AG04449 (cell line): ENCODE measurements around the gene IGF2BP2.
"Not testable (repeated sequence)": the region's sequence is repeated elsewhere in the genome, so short reads cannot be mapped to it uniquely, and the experiment has no call there.

Source experiments
- CTCF ChIA-PET: fragments of 350-600 bp; formaldehyde crosslinking; extraction: SDS; loops from one replicate; lab custom pipeline; 2021; ENCODE audit warnings: antibody characterized with exemption; lab: Yijun Ruan, JAX
- POLR2A ChIA-PET: fragments of 400-600, 350-600 bp; formaldehyde crosslinking; extraction: SDS; loops from one replicate; lab custom pipeline; 2020; ENCODE audit warnings: antibody characterized with exemption, inconsistent platforms; lab: Yijun Ruan, JAX
- DNase-seq: peaks from one replicate; pipeline ENCODE4 v3.0.0-alpha.2; 2010; ENCODE audit warnings: low read depth, low spot score
- H3K4me3 ChIP-seq: 2 replicates; pipeline ENCODE4 v1.5.1; 2011; ENCODE audit warnings: low read depth, mild to moderate bottlenecking, control low read depth, low read length
- CTCF ChIP-seq: IDR thresholded peaks from one replicate; pipeline ENCODE4 v1.5.1; 2011; ENCODE audit warnings: mild to moderate bottlenecking, moderate library complexity, low read length, control low read depth, inconsistent platforms; ENCODE audit not compliant: insufficient read depth; ENCODE audit errors: missing control alignments

The IGF2BP2 gene

DNA sequence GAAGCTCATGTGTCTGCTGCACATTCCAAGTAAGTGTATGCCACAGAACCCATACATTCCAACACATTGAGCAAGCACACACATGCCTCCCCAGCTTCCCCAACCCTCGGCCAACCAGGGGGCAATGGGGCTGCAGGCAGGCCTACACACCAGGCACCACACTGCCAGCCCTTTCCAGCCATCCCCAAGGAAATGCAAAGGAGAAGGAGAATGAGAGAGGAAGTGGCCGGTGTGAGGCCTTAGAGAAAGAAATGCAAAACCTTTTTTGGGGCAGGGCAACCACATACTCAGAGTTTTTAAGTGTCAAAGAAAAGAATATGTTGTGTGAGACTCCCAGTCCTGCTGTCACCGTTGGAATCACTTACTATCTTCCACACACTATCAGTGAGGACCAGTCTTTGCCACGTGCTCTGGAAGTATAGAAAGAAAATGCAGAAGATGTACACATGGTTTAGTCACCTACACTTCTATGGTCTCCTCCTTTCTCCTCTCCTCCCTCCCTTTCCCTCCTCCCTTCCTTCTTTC is 11.1 kb downstream of the IGF2BP2 start:
- ChIA-PET CTCF (interaction anchor here (0.8 to 1.7 kb wide), 6 partner anchors 9 to 157 kb away, joined by 3 to 6 read pairs (median 4); no protein-coding TSS in a partner anchor), POLR2A (interaction anchor here (1.0 to 1.2 kb wide), 3 partner anchors 8 to 32 kb away, joined by 3 to 4 read pairs (median 3); partner anchors contain the start of gene IGF2BP2)
- TF ChIP-seq CTCF = no peak
- H3K4me3 ChIP-seq = no peak overlapping the region
- DNase-seq = peak; percentile 63

- no peak for TF ChIP-seq CTCF
- DNase-seq = no peak
- CTCF ChIA-PET = interaction anchor here (0.8 to 1.7 kb wide), 5 partner anchors 8 to 156 kb away, joined by 3 to 6 read pairs (median 3); no protein-coding TSS in a partner anchor
- no peak overlapping the region for H3K4me3 ChIP-seq
- POLR2A ChIA-PET = interaction anchor here (1.0 to 1.2 kb wide), 3 partner anchors 9 to 31 kb away, joined by 3 to 4 read pairs (median 3); partner anchors contain the start of gene IGF2BP2
Measured at GRCh38 chr3:185813205-185813604, 11.6 kb downstream of the IGF2BP2 start.

DNA sequence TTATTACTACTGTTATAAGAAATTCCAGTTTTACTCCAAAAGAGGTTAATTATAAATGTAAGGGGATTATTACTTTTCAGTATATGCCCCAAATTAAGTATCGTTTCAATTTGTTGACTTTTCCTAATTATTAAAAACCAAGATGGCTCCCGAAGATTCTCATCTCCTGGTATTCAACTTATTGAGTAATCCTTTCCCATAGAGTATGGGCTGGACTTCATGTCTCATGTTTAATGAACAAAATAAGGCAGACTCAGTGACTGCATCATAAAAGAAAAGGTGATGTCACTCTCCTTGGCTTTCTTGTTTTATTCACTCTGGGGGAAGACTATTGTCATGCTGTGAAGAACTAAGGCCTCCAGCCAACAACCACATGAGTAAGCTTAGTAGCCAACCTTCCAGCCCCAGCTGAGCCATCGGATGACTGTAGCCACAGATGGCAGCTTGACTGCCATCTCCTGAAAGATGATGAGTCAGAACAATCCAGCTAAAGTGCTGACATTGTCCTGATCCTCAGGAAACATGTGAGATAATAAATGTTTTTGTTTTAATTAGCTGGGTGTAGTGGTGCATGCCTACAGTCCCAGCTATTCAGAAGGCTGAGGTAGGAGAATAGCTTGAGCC is 17.3 kb downstream of the IGF2BP2 start:
- TF ChIP-seq CTCF = no peak
- ChIA-PET CTCF (interaction anchor here (0.8 to 2.2 kb wide), 3 partner anchors 39 to 72 kb away, joined by 3 to 8 read pairs (median 3); no protein-coding TSS in a partner anchor), POLR2A (no interaction called here)
- H3K4me3 ChIP-seq = no peak overlapping the region
- DNase-seq = no peak

DNA sequence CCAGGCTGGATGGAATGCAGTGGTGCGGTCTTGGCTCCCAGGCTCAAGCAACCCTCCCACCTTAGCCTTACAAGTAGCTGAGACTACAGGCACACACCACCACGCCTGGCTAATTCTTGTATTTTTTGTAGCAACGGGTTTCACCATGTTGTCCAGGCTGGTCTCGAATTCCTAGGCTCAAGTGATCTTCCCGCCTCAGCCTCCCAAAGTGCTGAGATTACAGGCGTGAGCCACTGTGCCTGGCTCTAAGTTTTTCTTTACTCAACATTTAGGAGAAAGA is 26.1 kb downstream of the IGF2BP2 start:
- H3K4me3 ChIP-seq, DNase-seq, POLR2A ChIA-PET: not testable (repeated sequence)
- CTCF ChIA-PET = interaction anchor here (0.8 to 1.4 kb wide), 3 partner anchors 8 to 30 kb away, joined by 3 to 4 read pairs (median 4); no protein-coding TSS in a partner anchor

- TF ChIP-seq CTCF = no peak
- ChIA-PET POLR2A (no interaction called here), CTCF (interaction anchor here (0.8 to 1.4 kb wide), 3 partner anchors 8 to 30 kb away, joined by 3 to 4 read pairs (median 4); no protein-coding TSS in a partner anchor)
- no peak for DNase-seq
- no peak overlapping the region for H3K4me3 ChIP-seq
Measured at GRCh38 chr3:185797993-185798830, 26.6 kb downstream of the IGF2BP2 start.

DNA sequence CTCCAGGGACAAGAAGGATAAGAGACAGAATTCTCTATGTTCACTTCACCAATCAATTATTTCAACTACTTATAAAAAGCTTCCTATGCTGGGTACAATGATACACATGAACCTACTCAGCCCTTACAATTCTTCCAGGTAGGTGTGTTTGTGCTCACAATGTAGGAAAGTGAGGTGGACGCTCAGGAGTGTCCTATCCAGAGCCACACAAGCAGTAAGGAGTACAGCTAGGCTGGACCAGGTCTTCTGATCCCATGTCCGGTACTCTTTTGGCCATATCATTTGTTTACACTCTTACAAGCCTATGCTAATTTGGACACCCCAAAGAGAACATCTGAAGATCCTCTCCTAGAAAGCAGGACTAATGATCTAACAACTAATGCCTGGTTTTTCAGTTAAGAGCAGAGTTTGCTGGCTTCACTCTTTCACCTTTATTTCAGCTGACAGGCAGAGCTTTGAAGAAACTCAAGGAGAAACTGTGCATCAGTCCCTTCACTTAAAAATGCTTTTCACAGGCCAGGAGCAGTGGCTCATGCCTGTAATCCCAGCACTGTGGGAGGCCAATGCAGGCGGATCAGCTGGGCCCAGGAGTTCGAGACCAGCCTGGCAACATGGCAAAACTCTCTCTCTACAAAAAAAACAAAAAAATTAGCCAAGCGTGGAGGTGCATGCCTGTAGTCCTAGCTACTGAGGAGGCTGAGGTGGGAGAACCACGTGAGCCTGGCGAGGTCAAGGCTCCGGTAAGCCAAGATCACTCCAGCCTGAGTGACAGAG is 27.5 kb downstream of the IGF2BP2 start:
- ChIA-PET CTCF (interaction anchor here (1.4 to 1.5 kb wide), 2 partner anchors 11 to 137 kb away, joined by 3 to 6 read pairs; no protein-coding TSS in a partner anchor), POLR2A (interaction anchor here (0.9 kb wide), 1 partner anchor 16 kb away, joined by 3 read pairs; no protein-coding TSS in a partner anchor)
- H3K4me3 ChIP-seq = no peak overlapping the region
- DNase-seq = no peak
- no peak for TF ChIP-seq CTCF
